HG03342 (cell line): ENCODE results near the gene CENPP.

Experiments used
- ATAC-seq: cut with Tn5 transposase; IDR thresholded peaks from one replicate; pipeline ENCODE4 v1.9.1; 2021; ENCODE audit warnings: mild to moderate bottlenecking, moderate library complexity; ENCODE audit not compliant: unreplicated experiment

Gene CENPP

GRCh38 chr9:92422611-92423338 is 97.0 kb downstream of the CENPP start:
- no peak for ATAC-seq

- ATAC-seq: no peak
Measured at GRCh38 chr9:92423612-92424011, 97.9 kb downstream of the CENPP start.

- ATAC-seq: no peak
Measured at GRCh38 chr9:92424340-92424739, 98.6 kb downstream of the CENPP start, which contains the start of gene OMD. OMD (minus strand) TSS chr9:92424471; CDS start chr9:92417558, 6,913 bp downstream.

GRCh38 chr9:92425474-92425873 is 99.7 kb downstream of the CENPP start:
- no peak for ATAC-seq

GRCh38 chr9:92426501-92427145 is 100.9 kb downstream of the CENPP start:
- no peak for ATAC-seq

GRCh38 chr9:92429836-92430235 is 104.1 kb downstream of the CENPP start:
- ATAC-seq: no peak

- ATAC-seq: no peak
Measured at GRCh38 chr9:92432350-92432749, 106.6 kb downstream of the CENPP start.

GRCh38 chr9:92432972-92433548 is 107.3 kb downstream of the CENPP start:
- ATAC-seq: no peak

- ATAC-seq: no peak
Measured at GRCh38 chr9:92435263-92435662, 109.5 kb downstream of the CENPP start.

GRCh38 chr9:92438900-92439526 is 113.3 kb downstream of the CENPP start:
- ATAC-seq: no peak

GRCh38 chr9:92439921-92440750 is 114.4 kb downstream of the CENPP start:
- no peak for ATAC-seq

- ATAC-seq: no peak
Measured at GRCh38 chr9:92440751-92441046, 114.9 kb downstream of the CENPP start.

GRCh38 chr9:92444841-92445240 is 119.1 kb downstream of the CENPP start:
- ATAC-seq: no peak

- no peak for ATAC-seq
Measured at GRCh38 chr9:92446536-92446935, 120.8 kb downstream of the CENPP start.

- ATAC-seq: no peak
Measured at GRCh38 chr9:92455217-92455616, 129.5 kb downstream of the CENPP start.

- ATAC-seq: no peak
Measured at GRCh38 chr9:92457576-92457975, 131.8 kb downstream of the CENPP start.

GRCh38 chr9:92463387-92463786 is 137.6 kb downstream of the CENPP start:
- ATAC-seq: no peak

- no peak for ATAC-seq
Measured at GRCh38 chr9:92463984-92464383, 138.2 kb downstream of the CENPP start.

- no peak for ATAC-seq
Measured at GRCh38 chr9:92467041-92467440, 141.3 kb downstream of the CENPP start.

GRCh38 chr9:92467511-92467910 is 141.8 kb downstream of the CENPP start:
- no peak for ATAC-seq

GRCh38 chr9:92468206-92468605 is 142.5 kb downstream of the CENPP start:
- ATAC-seq: no peak
